NT2/D1 (cell line): Measurements from ENCODE around the gene KSR1.

ENCODE experiments used
- SUZ12 ChIP-seq: IDR thresholded peaks from 2 replicates; pipeline ENCODE4 v1.6.1; 2011; ENCODE audit not compliant: insufficient read length, insufficient read depth; ENCODE audit errors: extremely low read depth
- YY1 ChIP-seq: IDR thresholded peaks from 2 replicates; pipeline ENCODE4 v1.6.1; 2011; ENCODE audit not compliant: insufficient read length, insufficient read depth
- ZNF274 ChIP-seq: IDR thresholded peaks from 2 replicates; pipeline ENCODE4 v1.6.1; 2011; ENCODE audit warnings: mild to moderate bottlenecking, low read depth, low read length

DNA sequence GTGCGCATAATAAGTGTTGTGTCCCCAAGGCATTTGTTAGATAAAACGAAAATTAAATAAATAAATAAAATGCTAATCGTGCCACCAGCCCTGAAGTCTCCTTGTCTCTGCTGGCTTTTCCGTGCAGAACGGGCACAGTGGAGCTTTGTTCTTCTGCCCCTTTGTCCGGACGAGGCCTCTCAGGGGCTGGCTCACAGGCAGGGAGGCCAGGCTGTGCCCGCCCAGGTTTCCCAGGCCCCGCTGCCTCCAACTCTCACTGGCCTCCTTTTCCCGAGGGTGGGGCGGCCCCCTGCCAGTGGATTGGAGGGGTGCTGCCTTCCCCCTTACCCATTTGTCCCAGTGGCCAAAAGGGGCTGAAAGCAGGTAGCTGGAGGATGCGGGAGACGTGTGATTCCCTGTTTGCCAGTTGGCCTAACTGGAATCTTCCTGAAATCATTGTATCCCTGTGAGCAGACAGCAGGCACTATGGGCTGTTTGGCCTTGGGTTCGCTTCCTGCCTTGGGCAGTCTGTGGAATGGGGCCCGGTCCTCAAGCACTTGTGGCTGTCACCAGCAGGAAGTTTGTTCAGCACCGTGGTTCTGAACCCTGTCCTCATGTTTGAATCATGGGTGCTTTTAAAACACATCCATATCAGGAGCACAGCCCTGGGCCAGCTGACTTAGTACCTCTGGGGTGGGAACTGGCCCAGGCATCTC lies 64.4 kb downstream of the KSR1 start:
- TF ChIP-seq ZNF274 (no peak), YY1 (no peak), SUZ12 (no peak)
